CD4-positive, alpha-beta T cell treated with Interleukin-4 for 4 hours (primary cell): ENCODE measurements around the gene SLC1A1.

Source experiments
- DNase-seq: peaks from one replicate; pipeline ENCODE4 v3.0.0-alpha.2; 2020

Gene SLC1A1

GRCh38 chr9:4489919-4490704, at the start of gene SLC1A1:
Gene SLC1A1, plus strand, starts transcription at chr9:4490468. Its CDS starts 212 bp downstream, at chr9:4490680.
- no peak for DNase-seq

- no peak for DNase-seq
These were observed 47.5 kb upstream of the SLC1A1 start for GRCh38 chr9:4442806-4443205.

GRCh38 chr9:4443439-4443838, 46.8 kb upstream of the SLC1A1 start:
- no peak for DNase-seq

- DNase-seq, result no peak
These were observed 28.8 kb upstream of the SLC1A1 start for GRCh38 chr9:4461437-4461836.

- DNase-seq, result no peak
These were observed 26.4 kb upstream of the SLC1A1 start for GRCh38 chr9:4463824-4464223.

GRCh38 chr9:4464911-4465513, 25.3 kb upstream of the SLC1A1 start:
- DNase-seq, result no peak

GRCh38 chr9:4465910-4466309, 24.4 kb upstream of the SLC1A1 start:
- no peak for DNase-seq

- DNase-seq, result no peak
These were observed 15.0 kb upstream of the SLC1A1 start for GRCh38 chr9:4475301-4475700.

GRCh38 chr9:4486176-4486575, 4.1 kb upstream of the SLC1A1 start:
- DNase-seq, result no peak

- DNase-seq, result no peak
These were observed 728 bp upstream of the SLC1A1 start for GRCh38 chr9:4489562-4489918.

GRCh38 chr9:4490705-4491625, 697 bp downstream of the SLC1A1 start:
- no peak for DNase-seq

- DNase-seq, result no peak
These were observed 1.3 kb downstream of the SLC1A1 start for GRCh38 chr9:4491626-4491975.

GRCh38 chr9:4494332-4494731, 4.1 kb downstream of the SLC1A1 start:
- DNase-seq, result no peak

- DNase-seq, result no peak
These were observed 4.5 kb downstream of the SLC1A1 start for GRCh38 chr9:4494806-4495205.

GRCh38 chr9:4495537-4495936, 5.3 kb downstream of the SLC1A1 start:
- DNase-seq, result no peak

- no peak for DNase-seq
These were observed 6.2 kb downstream of the SLC1A1 start for GRCh38 chr9:4496497-4496896.

GRCh38 chr9:4497395-4497794, 7.1 kb downstream of the SLC1A1 start:
- no peak for DNase-seq

GRCh38 chr9:4497855-4498254, 7.6 kb downstream of the SLC1A1 start:
- no peak for DNase-seq

- DNase-seq, result no peak
These were observed 9.6 kb downstream of the SLC1A1 start for GRCh38 chr9:4499917-4500316.

- no peak for DNase-seq
These were observed 10.9 kb downstream of the SLC1A1 start for GRCh38 chr9:4501147-4501507.

- DNase-seq, result no peak
These were observed 12.2 kb downstream of the SLC1A1 start for GRCh38 chr9:4502444-4502843.

GRCh38 chr9:4503103-4503502, 12.8 kb downstream of the SLC1A1 start:
- no peak for DNase-seq

GRCh38 chr9:4504250-4504649, 14.0 kb downstream of the SLC1A1 start:
- DNase-seq, result no peak

GRCh38 chr9:4506490-4506889, 16.2 kb downstream of the SLC1A1 start:
- DNase-seq, result no peak
